GM12874 (cell line): ENCODE data around the gene TNNC1.

ENCODE experiments used
- TF ChIP-seq, protein P1 (sequence below): IDR thresholded peaks from 2 replicates; pipeline ENCODE4 v1.5.1; 2011; ENCODE audit warnings: low read depth, mild to moderate bottlenecking, control low read depth, low read length, moderate library complexity; ENCODE audit not compliant: insufficient read depth

The TNNC1 gene

DNA sequence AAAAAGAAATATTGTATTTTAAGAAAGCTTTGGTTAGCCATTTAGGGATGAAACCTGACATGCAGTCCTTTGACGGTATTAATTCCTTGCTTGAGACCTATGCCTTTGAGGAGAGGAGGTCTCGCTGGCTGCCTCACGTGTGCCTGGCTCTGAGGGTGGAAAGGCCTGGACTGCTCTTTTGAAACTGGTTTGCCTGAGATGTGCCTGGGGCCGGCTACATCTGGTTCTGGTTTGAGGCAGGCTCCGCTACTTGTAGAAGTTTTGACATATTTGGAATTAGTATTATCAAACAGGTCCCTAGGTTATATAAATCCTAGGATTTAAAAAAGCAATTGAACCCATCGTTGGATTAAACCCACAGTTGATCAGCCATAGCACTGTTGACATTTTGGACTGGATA is 8.0 kb upstream of the TNNC1 start:
- TF ChIP-seq, protein P1, sequence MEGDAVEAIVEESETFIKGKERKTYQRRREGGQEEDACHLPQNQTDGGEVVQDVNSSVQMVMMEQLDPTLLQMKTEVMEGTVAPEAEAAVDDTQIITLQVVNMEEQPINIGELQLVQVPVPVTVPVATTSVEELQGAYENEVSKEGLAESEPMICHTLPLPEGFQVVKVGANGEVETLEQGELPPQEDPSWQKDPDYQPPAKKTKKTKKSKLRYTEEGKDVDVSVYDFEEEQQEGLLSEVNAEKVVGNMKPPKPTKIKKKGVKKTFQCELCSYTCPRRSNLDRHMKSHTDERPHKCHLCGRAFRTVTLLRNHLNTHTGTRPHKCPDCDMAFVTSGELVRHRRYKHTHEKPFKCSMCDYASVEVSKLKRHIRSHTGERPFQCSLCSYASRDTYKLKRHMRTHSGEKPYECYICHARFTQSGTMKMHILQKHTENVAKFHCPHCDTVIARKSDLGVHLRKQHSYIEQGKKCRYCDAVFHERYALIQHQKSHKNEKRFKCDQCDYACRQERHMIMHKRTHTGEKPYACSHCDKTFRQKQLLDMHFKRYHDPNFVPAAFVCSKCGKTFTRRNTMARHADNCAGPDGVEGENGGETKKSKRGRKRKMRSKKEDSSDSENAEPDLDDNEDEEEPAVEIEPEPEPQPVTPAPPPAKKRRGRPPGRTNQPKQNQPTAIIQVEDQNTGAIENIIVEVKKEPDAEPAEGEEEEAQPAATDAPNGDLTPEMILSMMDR = no peak

DNA sequence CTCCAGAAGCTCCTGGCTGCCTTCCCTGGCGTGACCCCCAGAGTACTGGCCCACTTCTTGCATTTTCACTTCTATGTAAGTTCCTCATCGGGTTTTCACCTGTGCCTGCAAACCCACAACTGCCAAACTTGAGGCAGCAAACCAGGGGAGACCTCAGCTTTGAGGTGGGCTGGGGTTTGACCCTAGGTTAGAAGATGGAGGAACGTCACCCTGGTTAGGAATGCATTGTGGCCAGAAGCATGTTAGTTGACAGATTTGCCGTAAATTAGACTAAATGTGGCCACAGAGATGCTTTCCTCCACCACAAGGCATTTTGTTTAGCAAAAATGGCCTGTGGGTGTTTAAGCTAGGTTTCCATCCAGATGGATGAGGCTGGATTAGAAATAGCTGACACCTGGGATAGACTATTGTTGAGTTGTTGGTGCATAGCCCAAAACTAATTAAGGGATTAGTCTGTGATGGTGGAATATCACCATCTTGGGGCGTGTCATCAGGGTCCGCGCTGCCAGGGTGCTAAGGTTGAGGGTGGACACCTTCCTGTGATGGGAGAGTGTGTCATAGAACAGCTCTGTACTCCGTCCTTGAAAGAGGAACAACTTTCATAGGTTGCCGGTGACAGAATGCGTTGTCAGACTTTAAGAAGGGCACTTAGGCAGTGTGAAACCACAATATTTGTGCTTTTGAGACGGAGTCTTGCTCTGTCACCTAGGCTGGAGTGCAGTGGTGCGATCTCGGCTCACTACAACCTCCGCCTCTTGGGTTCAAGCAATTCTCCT is 5.1 kb upstream of the TNNC1 start:
- TF ChIP-seq, protein P1 = no peak

DNA sequence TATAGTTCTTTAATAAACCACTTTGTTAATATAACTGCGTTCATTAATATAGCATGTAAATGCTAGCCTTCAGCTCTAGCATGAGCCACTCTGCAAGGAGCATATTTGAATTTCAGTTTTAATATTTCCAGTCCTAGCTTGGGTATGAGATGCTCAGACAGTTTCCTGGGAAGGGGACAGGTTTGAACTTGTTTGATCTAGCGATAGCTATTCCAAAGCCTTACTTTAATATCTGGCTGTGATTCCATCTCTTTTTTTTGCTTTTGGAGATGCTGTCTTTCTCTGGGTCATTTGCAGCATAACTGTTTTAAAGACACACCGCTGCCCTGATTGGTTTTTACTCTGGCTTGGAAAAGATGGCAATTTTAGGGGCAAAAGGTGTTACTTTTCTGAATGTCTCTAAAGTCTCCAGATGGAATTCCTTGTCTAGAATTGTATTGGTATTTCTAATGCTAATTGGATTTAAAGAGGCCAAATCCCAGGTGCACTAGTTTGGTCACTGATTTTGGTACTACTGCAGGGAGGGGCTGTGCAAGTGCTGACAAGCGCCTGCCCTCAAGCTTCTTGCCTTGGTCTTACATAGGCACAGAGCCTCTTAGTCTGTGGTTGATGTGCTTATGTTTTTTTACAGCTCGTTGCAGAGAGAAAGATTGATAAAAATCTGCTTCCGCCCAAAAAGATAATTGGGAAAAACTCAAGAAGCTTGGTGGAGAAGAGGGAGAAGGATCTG is 4.4 kb upstream of the TNNC1 start:
- TF ChIP-seq, protein P1 = no peak

DNA sequence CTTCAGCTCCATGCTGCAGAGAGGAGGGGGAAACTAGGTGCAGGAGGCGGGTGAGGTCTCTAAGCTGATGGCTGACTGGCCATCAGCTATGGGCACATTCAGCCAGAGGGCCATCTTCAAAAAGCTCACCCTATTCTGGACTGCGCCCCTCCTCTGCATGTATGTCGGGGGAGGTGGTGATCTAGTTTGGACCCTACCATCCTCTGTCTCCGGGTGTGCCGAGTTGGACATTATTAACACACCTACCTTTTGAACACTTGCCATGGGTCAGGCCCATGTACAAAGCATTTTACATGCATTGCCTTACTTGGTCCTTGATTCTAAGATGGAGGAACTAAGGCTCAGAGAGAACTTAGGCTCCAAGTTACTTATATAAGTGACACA is 3.0 kb upstream of the TNNC1 start:
- TF ChIP-seq, protein P1 = no peak

DNA sequence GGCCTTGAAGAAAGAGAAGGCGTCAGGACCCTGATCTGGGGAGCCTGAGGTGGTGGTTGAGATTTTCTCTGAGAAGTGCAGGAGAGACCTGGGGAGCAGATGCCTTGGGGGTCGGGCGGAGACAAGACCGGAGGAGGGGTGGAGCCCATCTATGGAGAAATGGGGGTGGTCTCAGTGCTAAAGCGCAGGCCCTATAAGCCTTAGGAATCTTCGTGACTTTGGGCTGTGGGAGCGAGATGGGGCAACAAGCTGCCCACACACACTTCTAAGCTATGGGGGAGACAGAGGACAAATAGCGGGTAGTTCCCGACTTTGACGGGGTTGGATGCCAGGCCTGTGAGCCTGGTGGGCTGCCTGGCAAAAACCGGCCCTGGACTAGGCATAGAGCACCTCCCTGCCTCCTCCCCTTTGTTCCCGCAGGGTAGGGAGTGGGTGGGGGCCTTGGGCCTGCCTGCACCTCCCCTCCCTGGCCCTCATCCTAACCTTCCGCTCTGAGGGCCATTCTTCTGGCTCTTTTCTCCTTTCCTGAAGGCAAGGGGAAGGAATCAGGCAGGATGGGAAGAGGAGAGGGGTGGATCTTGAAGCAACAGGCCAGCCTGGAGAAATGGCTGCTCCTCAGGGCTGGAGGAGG is 2.4 kb upstream of the TNNC1 start:
- TF ChIP-seq, protein P1 = no peak

DNA sequence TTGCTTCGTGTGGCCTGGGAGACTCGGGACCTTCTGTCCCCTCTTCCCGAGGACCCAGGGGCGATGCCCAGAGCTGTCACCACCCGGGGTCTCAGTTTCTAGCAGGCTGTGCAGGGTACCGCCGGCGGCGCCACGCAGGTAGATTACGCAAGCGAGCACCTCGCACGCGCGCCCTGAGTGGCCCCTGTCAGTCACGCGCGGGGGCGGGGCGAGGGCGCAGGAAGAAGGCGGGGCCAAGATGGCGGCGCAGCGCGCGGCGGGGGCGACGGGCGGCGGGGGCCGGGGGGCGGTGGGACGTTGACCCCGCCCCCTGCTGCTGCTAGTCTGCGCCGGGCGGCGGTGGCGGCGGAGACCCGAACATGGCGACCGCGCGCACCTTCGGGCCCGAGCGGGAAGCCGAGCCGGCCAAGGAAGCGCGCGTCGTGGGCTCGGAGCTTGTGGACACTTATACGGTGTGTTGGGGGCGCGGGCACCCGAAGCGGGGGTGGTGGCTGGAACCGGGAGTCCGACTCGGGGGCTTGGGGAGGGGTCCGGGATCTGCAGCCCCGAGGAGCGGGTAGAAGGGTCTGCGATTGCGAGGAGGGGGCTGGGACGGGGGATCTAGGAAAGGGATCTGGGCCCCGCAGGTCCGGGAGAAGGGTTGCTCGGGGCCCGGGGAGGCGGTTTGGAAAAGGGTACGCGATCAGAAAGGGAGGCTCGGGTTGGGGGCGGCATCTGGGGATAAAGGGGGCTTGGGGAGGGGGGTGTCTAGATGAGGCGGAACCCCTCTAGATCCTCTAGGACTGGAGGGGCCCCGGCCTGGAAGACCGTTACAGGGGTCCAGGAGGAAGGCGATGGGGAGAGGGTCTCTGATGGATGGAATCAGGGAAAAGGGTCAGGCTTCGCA is 1.7 kb upstream of the TNNC1 start, which contains the start of gene NISCH:
NISCH (plus strand) TSS at position 322 of the 886 bp plus-strand sequence; CDS start at position 360, 38 bp downstream.
- TF ChIP-seq, protein P1 = no peak
